Kidney (tissue), 14 donors: ENCODE results near the gene ETF1. TPM values are rescaled to one million over a fixed set of nuclear protein-coding genes. Genes with fewer than 3 reads are reported as not detected.
"Not testable (repeated sequence)": the region's sequence is repeated elsewhere in the genome, so short reads cannot be mapped to it uniquely, and the experiment has no call there.

Experiments
- DNase-seq, 5 donors: peaks; one replicate each; pipeline ENCODE4 v3.0.0-alpha.2; 2013 to 2020
- FAIRE-seq: peaks from 2 replicates; lab custom pipeline; 2012; peaks lifted over from hg19 to GRCh38; lab: Jason Lieb, UNC
- H3K27ac ChIP-seq, 2 donors: one replicate each; pipeline ENCODE4 v1.7.0; 2013; ENCODE audit warnings: low read depth in 2 of 2, low read length in 2 of 2, inconsistent platforms in 1 of 2
- H3K27me3 ChIP-seq: one replicate; pipeline ENCODE4 v1.7.1; 2013; ENCODE audit warnings: low read length, inconsistent platforms; ENCODE audit not compliant: control insufficient read depth, insufficient read depth
- H3K36me3 ChIP-seq, 3 donors: one replicate each; pipeline versions ENCODE4 v1.7.0 to v1.7.1; 2013; ENCODE audit warnings: low read length in 3 of 3, control low read depth in 1 of 3, inconsistent platforms in 1 of 3; ENCODE audit not compliant: insufficient read depth in 3 of 3, control insufficient read depth in 2 of 3
- H3K4me1 ChIP-seq, 3 donors: one replicate each; pipeline versions ENCODE4 v1.7.0 to v1.7.1; 2013; ENCODE audit warnings: low read length in 3 of 3, inconsistent platforms in 1 of 3, low read depth in 1 of 3; ENCODE audit not compliant: control insufficient read depth in 2 of 3, insufficient read depth in 2 of 3
- H3K4me3 ChIP-seq, 3 donors: one replicate each; pipeline versions ENCODE4 v1.7.0 to v1.8.1; 2013; ENCODE audit warnings: low read length in 3 of 3, control low read depth in 1 of 3, inconsistent platforms in 1 of 3
- H3K9ac ChIP-seq, 3 donors: one replicate each; pipeline versions ENCODE4 v1.7.0 to v1.7.1; 2013; ENCODE audit warnings: low read length in 3 of 3, control low read depth in 1 of 3, inconsistent platforms in 1 of 3
- H3K9me3 ChIP-seq, 3 donors: one replicate each; pipeline versions ENCODE4 v1.7.0 to v1.7.1; 2013; ENCODE audit warnings: low read length in 3 of 3, control low read depth in 1 of 3, inconsistent platforms in 1 of 3; ENCODE audit not compliant: control insufficient read depth in 2 of 3, insufficient read depth in 1 of 3
- CTCF ChIP-seq: IDR thresholded peaks from 3 replicates; pipeline ENCODE4 v1.5.1; 2012; ENCODE audit warnings: mild to moderate bottlenecking, moderate library complexity, borderline replicate concordance; ENCODE audit not compliant: insufficient read depth; ENCODE audit errors: extremely low read depth
- intact Hi-C: fragments of 100-400 bp; cut with DNase I; formaldehyde crosslinking; loops from one replicate; pipeline ENCODE4 v1.11.1; 2022
- polyA plus RNA-seq: library from polyadenylated mRNA; stranded (reverse); fragments of 350-450 nt; fragmentation: Illumina TruSeq; extraction: RNeasy Lipid Tissue Mini Kit (QIAGEN cat#74804); gene quantifications from one replicate; pipeline ENCODE4 v1.2.3, GENCODE V29; 2014; ENCODE audit warnings: low read depth, low replicate concordance; ENCODE audit not compliant: insufficient read depth
- total RNA-seq: library from RNA; stranded (reverse); fragmentation: NEBNext Ultra II Directional; extraction: Animal tissue kit (Norgen Biotek cat#: 25700); gene quantifications from one replicate; pipeline ENCODE4 v1.2.1, GENCODE V29; 2021
- donor health status: control.
- donor health status: control.
- donor health status: control.
- donor health status: control.
- donor health status: control.
- donor health status: DM: yes; HTN: yes; CAD: no.
- donor health status: Normal renal cell carcinoma (clear cell type).

ETF1 gene
- total and polyA plus RNA-seq, 2 donors from 2014 or later: 37.5 to 85.6 TPM

DNA sequence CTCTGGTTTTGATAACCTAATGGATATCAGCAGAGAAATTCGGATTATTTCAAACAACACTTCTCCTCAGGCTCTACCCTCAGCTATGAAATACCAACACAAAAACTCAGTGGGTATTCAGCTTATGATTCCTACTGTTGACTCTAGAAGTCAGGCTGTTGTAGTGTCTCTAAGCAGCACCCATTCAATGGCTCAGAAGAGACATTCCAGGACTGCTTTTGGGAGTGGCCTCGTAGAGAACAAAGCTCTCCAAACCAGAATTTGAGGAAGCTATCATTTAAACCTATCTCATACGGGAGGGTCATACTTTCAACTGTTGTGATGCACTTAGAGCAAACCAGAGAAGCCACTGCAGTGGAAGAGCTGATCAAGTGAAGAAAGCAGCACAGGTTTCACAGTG, 34.1 kb downstream of the ETF1 start:
- H3K4me3 ChIP-seq: no peak overlapping the region
- H3K27me3 ChIP-seq: no peaks in the 10 kb centered on the region
- FAIRE-seq: no peak
- peaks cover 0 to 39% (median 17%) of the 10 kb centered on the region in 3 donors for H3K36me3 ChIP-seq
- H3K9me3 ChIP-seq: no peaks in the 10 kb centered on the region
- no peak overlapping the region for H3K9ac ChIP-seq
- intact Hi-C loops: no loop called here
- DNase-seq: no peak
- TF ChIP-seq CTCF: no peak
- no peaks in the 10 kb centered on the region for H3K4me1 ChIP-seq
- H3K27ac ChIP-seq: no peak overlapping the region

- DNase-seq, H3K4me1 ChIP-seq, intact Hi-C loops, H3K4me3 ChIP-seq, FAIRE-seq, H3K27me3 ChIP-seq, H3K9ac ChIP-seq, H3K9me3 ChIP-seq, H3K27ac ChIP-seq: not testable (repeated sequence)
- H3K36me3 ChIP-seq: peaks cover 0 to 32% (median 11%) of the 10 kb centered on the region in 3 donors
These were observed 35.6 kb downstream of the ETF1 start for GRCh38 chr5:138507485-138507884.

DNA sequence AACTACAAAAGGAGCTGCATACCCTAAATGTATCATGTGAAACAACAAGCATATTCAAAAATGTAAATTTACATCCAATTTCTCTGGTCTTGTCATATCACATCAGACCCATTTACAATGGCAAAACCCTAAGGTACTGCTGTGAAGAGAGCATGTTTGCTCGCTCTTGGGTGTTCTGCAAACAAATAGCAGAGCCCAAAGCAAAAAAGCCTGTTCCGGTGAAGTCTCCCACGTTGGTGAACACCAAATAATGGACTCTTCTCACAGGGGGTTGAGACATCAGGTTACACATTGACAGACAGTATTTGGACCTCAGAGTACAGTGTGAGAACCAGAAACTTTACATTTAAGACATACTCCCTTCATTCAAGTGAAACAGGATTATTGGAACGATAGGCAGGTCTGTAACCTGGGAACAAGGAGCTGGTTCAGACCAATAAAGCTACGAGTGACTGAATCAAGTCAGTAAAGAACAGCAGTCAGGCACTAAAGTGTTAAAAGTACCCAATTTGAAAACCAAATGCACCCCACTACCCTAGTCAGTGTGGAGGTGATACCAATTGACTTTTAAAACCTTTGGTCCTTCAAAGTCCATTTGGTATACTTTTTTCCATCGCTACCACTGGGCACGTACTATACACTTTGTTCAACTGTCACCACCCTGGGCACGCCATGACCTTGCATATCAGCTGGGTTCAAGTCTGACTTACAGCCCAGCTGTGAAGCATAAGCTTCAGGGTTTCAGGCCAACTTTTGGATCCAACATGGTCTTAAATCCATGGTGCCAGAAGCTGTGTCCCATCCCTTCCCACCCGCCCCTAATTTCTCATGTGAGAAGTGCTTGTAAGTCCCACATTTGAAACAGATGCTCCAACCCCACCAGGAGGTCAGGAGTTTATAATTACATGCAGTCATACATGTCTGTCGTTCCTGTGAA, 36.4 kb downstream of the ETF1 start:
- H3K4me1 ChIP-seq: no peaks in the 10 kb centered on the region
- DNase-seq: no peak
- intact Hi-C loops: no loop called here
- H3K36me3 ChIP-seq: peaks cover 0 to 30% (median 11%) of the 10 kb centered on the region in 3 donors
- no peak for TF ChIP-seq CTCF
- H3K27me3 ChIP-seq: no peaks in the 10 kb centered on the region
- no peaks in the 10 kb centered on the region for H3K9me3 ChIP-seq
- no peak overlapping the region for H3K27ac ChIP-seq
- FAIRE-seq: no peak
- H3K9ac ChIP-seq: no peak overlapping the region
- H3K4me3 ChIP-seq: no peak overlapping the region

DNA sequence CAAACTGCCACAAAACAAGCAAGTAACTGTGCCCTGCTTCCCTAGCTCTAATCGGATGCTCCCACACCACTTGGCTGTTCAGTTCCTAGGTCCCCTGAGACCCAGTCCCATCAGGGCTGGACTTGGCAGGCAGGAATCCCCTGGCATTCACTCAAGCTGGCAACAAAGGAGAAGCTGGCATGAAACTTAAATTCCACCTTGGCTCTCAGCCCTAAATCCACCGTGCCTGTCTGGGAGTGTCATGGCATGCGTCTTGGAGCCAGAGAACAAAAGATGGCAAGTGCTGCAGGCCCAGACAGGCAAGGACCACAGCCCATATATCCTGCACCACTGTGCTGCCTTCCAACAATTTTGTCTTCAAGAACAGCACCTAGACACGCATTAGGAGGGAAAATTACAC, 38.2 kb downstream of the ETF1 start:
- TF ChIP-seq CTCF: no peak
- no peaks in the 10 kb centered on the region for H3K9me3 ChIP-seq
- H3K27ac ChIP-seq: no peak overlapping the region
- DNase-seq (peak in 1 of 5 donors; percentile 1), FAIRE-seq (no peak)
- no peaks in the 10 kb centered on the region for H3K4me1 ChIP-seq
- intact Hi-C loops: loop anchor here (5.0 kb wide), 1 partner anchor 52 kb away; no protein-coding TSS in a partner anchor
- H3K27me3 ChIP-seq: no peaks in the 10 kb centered on the region
- H3K9ac ChIP-seq: no peak overlapping the region
- H3K4me3 ChIP-seq: no peak overlapping the region
- peaks cover 0 to 17% (median 6%) of the 10 kb centered on the region in 3 donors for H3K36me3 ChIP-seq
